Fibroblast of the aortic adventitia (primary cell): ENCODE results near the gene PRKCA. TPM values are rescaled to one million over a fixed set of nuclear protein-coding genes. Genes with fewer than 3 reads are reported as not detected.

Experiments
- DNase-seq: peaks from one replicate; pipeline ENCODE4 v3.0.0-alpha.2; 2010; ENCODE audit warnings: low read depth
- H3K4me3 ChIP-seq: 2 replicates; pipeline ENCODE4 v1.5.1; 2011; ENCODE audit warnings: low read depth, mild to moderate bottlenecking, control low read depth, low read length, moderate library complexity
- CTCF ChIP-seq: IDR thresholded peaks from 2 replicates; pipeline ENCODE4 v1.5.1; 2011; ENCODE audit warnings: mild to moderate bottlenecking, low read length, control low read depth, inconsistent platforms; ENCODE audit not compliant: insufficient read depth
- total RNA-seq: library from RNA; depleted of rRNA; stranded (reverse); fragments of >200 nt; gene quantifications from 2 replicates; pipeline ENCODE4 v1.2.3, GENCODE V29; 2012; ENCODE audit warnings: low replicate concordance

PRKCA gene
- total RNA-seq, 1 donor = 43.7 TPM

GRCh38 chr17:66580956-66581391, 278.6 kb downstream of the PRKCA start:
- peak; percentile 41 for DNase-seq
- no peak overlapping the region for H3K4me3 ChIP-seq
- no peak for TF ChIP-seq CTCF

- DNase-seq = no peak
- no peak for TF ChIP-seq CTCF
- H3K4me3 ChIP-seq = no peak overlapping the region
Measured at GRCh38 chr17:66582373-66583111, 280.1 kb downstream of the PRKCA start.

GRCh38 chr17:66583112-66583748, 280.8 kb downstream of the PRKCA start:
- TF ChIP-seq CTCF = no peak
- H3K4me3 ChIP-seq = no peak overlapping the region
- no peak for DNase-seq

GRCh38 chr17:66584927-66585326, 282.5 kb downstream of the PRKCA start:
- no peak for DNase-seq
- TF ChIP-seq CTCF = no peak
- H3K4me3 ChIP-seq = no peak overlapping the region

GRCh38 chr17:66585472-66585871, 283.1 kb downstream of the PRKCA start:
- TF ChIP-seq CTCF = no peak
- no peak overlapping the region for H3K4me3 ChIP-seq
- DNase-seq = no peak

GRCh38 chr17:66589892-66590291, 287.5 kb downstream of the PRKCA start:
- DNase-seq = no peak
- H3K4me3 ChIP-seq = no peak overlapping the region
- TF ChIP-seq CTCF = no peak
